ENCODE data around the gene CACNA1G. TPM values are rescaled to one million over a fixed set of nuclear protein-coding genes. Genes with fewer than 3 reads are reported as not detected.

Gene CACNA1G
- polyA plus RNA-seq, 3 donors: 0.07 to 2.9 (median 0.64) TPM

DNA sequence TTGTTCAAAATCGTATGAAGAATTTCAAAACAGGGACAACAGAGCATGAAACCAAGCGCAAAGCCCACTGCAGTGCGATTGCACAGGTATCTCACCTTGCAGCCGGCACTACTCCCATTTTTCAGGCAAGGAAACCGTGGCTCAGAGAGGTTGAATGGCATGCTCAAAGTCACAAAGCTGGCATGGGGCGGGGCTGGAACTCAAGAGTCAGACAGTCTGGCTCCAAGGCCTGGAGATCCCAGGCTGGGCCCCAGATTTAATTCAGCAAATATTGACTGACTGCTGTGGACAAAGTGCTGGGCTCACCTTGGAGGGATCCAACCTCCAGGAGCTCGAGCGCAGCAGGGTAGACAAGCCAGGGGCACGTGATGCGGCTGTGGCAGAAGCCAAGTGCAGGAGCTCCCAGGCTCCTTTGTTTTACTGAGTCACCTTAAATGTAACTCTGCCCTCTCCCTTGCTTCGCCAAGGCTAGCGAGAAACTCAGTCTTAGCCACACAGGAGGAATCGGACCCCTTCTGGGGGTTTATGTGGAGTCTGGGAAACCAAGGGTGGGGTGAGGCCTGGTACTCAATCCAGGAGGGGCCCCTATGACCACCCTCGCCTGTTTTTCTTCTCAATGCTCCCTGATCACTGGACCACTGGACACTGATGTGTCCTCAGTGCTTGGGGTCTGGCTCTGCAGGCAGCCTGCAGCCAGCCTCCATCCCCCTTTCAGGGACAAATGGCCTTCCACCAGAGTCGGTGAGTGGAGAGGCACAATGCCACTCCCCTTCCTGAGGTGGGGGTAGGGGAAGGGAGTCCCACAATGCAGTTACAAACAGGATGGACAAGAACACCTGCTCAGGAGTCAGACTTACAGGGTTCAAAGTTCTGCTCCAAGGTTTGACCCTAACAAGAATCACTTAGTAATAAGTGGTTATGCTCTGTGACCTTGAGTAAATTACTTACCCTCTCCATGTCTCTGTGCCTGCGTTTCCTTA lies 17.4 kb upstream of the CACNA1G start:
- no peak overlapping the region for H3K27ac ChIP-seq (ENCODE audit: low read depth, low read length)
- 37 to 88% (median 82%) methylated on average over 16 of the region's 16 CpGs for WGBS, 3 donors

- no peak overlapping the region for H3K27ac ChIP-seq (ENCODE audit: low read depth, low read length)
- WGBS, 3 donors: 59 to 81% (median 68%) methylated on average over 7 of the region's 7 CpGs
These were observed 16.0 kb upstream of the CACNA1G start for GRCh38 chr17:50544516-50544915.

GRCh38 chr17:50545311-50545710 lies 15.2 kb upstream of the CACNA1G start:
- 39 to 63% (median 50%) methylated on average over 8 of the region's 8 CpGs for WGBS, 3 donors
- H3K27ac ChIP-seq (ENCODE audit: low read depth, low read length): no peak overlapping the region

DNA sequence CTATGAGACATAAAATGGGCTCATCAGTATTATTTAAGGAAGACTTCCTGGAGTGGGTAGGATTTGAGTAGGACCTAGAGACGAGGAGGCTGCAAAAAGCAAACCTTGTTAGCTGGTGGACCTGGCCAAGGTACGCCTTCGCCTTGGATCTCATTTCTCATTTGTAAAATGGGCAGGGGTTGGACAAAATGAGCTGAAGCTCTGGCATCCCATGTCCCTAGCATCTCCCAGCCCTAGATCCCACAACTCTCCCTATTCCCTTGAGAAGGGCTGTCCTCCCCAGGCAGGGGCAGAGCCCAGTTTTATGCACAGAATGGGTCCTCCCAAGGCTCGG lies 13.8 kb upstream of the CACNA1G start:
- no peak overlapping the region for H3K27ac ChIP-seq (ENCODE audit: low read depth, low read length)
- WGBS, 3 donors: 45 to 49% (median 46%) methylated on average over 4 of the region's 4 CpGs

GRCh38 chr17:50547035-50547735 lies 13.3 kb upstream of the CACNA1G start, which contains the start of gene SPATA20:
Gene SPATA20 (plus strand): TSS chr17:50547174. CDS start chr17:50547209, 35 bp downstream.
- 2% methylated on average over 34 to 42 of the region's 42 CpGs for WGBS, 3 donors
- no peak within 1 kb of the TSS for H3K27ac ChIP-seq (ENCODE audit: low read depth, low read length)

GRCh38 chr17:50547736-50548083 lies 12.8 kb upstream of the CACNA1G start:
- no peak overlapping the region for H3K27ac ChIP-seq (ENCODE audit: low read depth, low read length)
- WGBS, 3 donors: 47 to 76% (median 68%) methylated on average over 5 of the region's 5 CpGs

DNA sequence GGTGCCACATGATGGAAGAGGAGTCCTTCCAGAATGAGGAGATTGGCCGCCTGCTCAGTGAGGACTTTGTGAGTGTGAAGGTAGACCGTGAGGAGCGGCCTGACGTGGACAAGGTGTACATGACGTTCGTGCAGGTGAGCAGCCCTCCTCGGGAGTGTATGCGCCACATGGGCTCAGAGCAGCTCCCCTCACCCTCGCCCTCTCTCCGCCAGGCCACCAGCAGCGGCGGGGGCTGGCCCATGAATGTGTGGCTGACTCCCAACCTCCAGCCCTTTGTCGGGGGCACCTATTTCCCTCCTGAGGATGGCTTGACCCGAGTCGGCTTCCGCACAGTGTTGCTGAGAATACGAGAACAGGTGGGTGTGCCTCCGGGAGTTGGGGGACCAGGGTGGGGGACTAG lies 11.7 kb upstream of the CACNA1G start:
- no peak overlapping the region for H3K27ac ChIP-seq (ENCODE audit: low read depth, low read length)
- 83 to 92% (median 88%) methylated on average over 18 of the region's 18 CpGs for WGBS, 3 donors

GRCh38 chr17:50549256-50549941 lies 11.1 kb upstream of the CACNA1G start:
- H3K27ac ChIP-seq (ENCODE audit: low read depth, low read length): no peak overlapping the region
- 84 to 93% (median 91%) methylated on average over 19 of the region's 19 CpGs for WGBS, 3 donors

GRCh38 chr17:50549969-50550368 lies 10.5 kb upstream of the CACNA1G start:
- 92 to 96% (median 93%) methylated on average over 10 to 11 of the region's 11 CpGs for WGBS, 3 donors
- H3K27ac ChIP-seq (ENCODE audit: low read depth, low read length): no peak overlapping the region

DNA sequence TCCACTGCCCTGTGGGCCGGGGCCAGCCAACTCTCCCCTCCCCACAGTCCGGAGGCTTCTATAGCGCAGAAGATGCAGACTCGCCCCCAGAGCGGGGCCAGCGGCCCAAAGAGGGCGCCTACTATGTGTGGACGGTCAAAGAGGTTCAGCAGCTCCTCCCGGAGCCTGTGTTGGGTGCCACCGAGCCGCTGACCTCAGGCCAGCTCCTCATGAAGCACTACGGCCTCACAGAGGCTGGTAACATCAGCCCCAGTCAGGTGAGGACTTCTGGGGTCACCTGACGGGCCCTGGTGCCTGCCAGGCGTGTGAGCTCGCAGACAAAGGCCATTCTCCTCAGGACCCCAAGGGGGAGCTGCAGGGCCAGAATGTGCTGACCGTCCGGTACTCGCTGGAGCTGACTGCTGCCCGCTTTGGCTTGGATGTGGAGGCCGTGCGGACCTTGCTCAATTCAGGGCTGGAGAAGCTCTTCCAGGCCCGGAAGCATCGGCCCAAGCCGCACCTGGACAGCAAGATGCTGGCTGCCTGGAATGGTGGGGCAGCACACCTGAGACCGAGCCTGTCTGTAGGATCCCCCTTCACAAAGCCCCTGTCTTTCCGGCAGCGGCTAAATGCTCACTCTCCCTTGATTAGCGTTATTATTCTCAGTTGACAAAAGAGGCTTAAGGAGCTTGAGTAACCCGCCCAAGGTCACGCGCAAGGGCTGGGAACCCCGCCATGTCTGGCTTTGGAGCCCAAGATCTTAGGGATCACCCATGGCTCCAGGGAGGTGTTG lies 9.7 kb upstream of the CACNA1G start:
- no peak overlapping the region for H3K27ac ChIP-seq (ENCODE audit: low read depth, low read length)
- 55 to 65% (median 58%) methylated on average over 32 of the region's 32 CpGs for WGBS, 3 donors

DNA sequence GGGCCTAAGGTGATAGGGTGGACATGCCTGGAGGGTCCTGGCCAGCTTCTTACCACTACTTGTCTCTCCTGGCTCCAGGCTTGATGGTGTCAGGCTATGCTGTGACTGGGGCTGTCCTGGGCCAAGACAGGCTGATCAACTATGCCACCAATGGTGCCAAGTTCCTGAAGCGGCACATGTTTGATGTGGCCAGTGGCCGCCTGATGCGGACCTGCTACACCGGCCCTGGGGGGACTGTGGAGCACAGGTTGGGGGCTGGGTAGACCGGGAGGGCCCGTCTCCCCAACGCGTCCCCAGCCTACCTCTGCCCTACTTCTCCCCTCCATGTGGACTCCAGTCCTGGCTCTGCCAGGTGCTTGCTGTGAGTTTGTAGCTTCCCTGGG lies 9.1 kb upstream of the CACNA1G start:
- WGBS, 3 donors: 94 to 95% (median 94%) methylated on average over 8 of the region's 8 CpGs
- no peak overlapping the region for H3K27ac ChIP-seq (ENCODE audit: low read depth, low read length)

DNA sequence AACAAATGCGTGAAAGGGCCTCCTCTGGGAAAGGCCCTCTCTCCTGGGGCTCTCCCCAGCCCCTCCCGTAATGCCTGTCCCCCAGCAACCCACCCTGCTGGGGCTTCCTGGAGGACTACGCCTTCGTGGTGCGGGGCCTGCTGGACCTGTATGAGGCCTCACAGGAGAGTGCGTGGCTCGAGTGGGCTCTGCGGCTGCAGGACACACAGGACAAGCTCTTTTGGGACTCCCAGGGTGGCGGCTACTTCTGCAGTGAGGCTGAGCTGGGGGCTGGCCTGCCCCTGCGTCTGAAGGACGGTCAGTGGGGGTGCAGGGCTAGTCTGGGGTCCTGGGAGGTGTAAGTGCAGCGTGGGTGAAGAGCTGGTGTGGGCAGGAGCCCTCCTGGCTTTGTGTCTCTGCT lies 8.6 kb upstream of the CACNA1G start:
- H3K27ac ChIP-seq (ENCODE audit: low read depth, low read length): no peak overlapping the region
- WGBS, 3 donors: 89 to 93% (median 91%) methylated on average over 12 of the region's 12 CpGs

DNA sequence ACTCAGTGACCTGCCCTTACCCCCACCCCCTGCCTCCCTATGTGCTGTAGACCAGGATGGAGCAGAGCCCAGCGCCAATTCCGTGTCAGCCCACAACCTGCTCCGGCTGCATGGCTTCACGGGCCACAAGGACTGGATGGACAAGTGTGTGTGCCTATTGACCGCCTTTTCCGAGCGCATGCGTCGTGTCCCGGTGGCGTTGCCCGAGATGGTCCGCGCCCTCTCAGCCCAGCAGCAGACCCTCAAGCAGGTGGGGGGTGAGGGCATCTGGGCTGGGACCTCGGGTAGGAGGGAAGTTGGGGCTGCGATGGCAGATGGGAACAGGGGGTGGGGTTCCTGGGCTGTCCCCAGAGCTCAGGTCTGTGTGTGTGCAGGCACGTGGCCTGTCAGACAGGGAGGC lies 6.3 kb upstream of the CACNA1G start:
- H3K27ac ChIP-seq (ENCODE audit: low read depth, low read length): no peak overlapping the region
- 91 to 95% (median 94%) methylated on average over 17 of the region's 17 CpGs for WGBS, 3 donors

- WGBS, 3 donors: 51 to 64% (median 61%) methylated on average over 5 of the region's 5 CpGs
- no peak overlapping the region for H3K27ac ChIP-seq (ENCODE audit: low read depth, low read length)
These were observed 3.7 kb upstream of the CACNA1G start for GRCh38 chr17:50556803-50557202.

GRCh38 chr17:50557630-50558029 lies 2.9 kb upstream of the CACNA1G start:
- WGBS, 3 donors: 86 to 94% (median 89%) methylated on average over 4 of the region's 4 CpGs
- no peak overlapping the region for H3K27ac ChIP-seq (ENCODE audit: low read depth, low read length)

- H3K27ac ChIP-seq (ENCODE audit: low read depth, low read length): no peak overlapping the region
- WGBS, 3 donors: 60 to 80% (median 78%) methylated on average over 4 of the region's 4 CpGs
These were observed 2.4 kb upstream of the CACNA1G start for GRCh38 chr17:50558091-50558490.

- H3K27ac ChIP-seq (ENCODE audit: low read depth, low read length): no peak overlapping the region
- WGBS, 3 donors: 22 to 27% (median 22%) methylated on average over 17 to 18 of the region's 18 CpGs
These were observed 2.0 kb upstream of the CACNA1G start for GRCh38 chr17:50558581-50558940.

- H3K27ac ChIP-seq (ENCODE audit: low read depth, low read length): no peak overlapping the region
- WGBS, 3 donors: 2 to 3% (median 2%) methylated on average over 53 to 55 of the region's 55 CpGs
These were observed 1.4 kb upstream of the CACNA1G start for GRCh38 chr17:50558941-50559614.
